Measurements from ENCODE around the gene RABGGTA.

DNA sequence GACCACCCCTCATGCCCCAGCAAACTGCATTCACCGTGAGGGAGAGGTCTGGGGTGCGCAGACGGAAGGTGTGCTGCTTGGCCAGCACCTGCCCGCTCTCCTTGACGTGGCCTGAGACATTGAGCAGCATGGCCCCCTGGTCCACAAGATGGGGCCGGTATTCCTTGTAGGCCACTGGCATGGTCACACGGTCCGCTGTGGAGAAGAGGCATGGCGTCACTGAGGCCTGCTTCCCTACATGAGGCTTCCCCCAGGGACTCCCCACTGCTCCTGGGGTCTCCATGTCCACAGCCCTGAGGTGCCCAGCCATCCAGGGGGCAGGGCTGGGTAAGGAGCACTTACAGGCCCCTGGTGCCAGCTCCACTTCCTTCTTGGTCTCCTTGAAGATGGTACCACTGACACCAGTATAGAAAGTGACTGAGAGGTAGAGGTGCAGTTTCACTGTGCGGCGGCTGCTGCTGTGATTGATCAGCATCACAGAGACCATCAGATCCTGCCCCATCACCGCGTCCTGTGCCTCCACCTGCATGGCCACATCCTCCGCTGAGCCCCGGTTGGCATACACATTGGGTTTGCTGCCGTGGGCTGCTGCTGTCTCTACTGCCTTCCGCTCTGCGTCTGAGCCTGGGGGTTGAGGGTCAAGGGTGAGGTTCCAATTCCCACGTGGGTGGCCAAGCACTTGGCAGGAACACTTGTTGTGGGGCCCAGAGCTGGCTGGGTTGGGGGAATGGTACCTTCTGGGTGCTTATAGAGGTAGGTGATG is 16.6 kb downstream of the RABGGTA start:
- TF ChIP-seq, protein P1, sequence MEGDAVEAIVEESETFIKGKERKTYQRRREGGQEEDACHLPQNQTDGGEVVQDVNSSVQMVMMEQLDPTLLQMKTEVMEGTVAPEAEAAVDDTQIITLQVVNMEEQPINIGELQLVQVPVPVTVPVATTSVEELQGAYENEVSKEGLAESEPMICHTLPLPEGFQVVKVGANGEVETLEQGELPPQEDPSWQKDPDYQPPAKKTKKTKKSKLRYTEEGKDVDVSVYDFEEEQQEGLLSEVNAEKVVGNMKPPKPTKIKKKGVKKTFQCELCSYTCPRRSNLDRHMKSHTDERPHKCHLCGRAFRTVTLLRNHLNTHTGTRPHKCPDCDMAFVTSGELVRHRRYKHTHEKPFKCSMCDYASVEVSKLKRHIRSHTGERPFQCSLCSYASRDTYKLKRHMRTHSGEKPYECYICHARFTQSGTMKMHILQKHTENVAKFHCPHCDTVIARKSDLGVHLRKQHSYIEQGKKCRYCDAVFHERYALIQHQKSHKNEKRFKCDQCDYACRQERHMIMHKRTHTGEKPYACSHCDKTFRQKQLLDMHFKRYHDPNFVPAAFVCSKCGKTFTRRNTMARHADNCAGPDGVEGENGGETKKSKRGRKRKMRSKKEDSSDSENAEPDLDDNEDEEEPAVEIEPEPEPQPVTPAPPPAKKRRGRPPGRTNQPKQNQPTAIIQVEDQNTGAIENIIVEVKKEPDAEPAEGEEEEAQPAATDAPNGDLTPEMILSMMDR (conservative IDR thresholded peaks at IDR 0.05 in 1 of 2, IDR thresholded peaks at IDR 0.05 in 1 of 2; ENCODE audit: extremely low read depth in 1 of 2, insufficient read depth in 1 of 2, low read depth in 1 of 2, low read length in 2 of 2) = no peak
- no peak for TF ChIP-seq EZH2 (IDR thresholded peaks at IDR 0.05; ENCODE audit: borderline replicate concordance, low read length)
